Measurements from ENCODE around the gene TIAM2.

DNA sequence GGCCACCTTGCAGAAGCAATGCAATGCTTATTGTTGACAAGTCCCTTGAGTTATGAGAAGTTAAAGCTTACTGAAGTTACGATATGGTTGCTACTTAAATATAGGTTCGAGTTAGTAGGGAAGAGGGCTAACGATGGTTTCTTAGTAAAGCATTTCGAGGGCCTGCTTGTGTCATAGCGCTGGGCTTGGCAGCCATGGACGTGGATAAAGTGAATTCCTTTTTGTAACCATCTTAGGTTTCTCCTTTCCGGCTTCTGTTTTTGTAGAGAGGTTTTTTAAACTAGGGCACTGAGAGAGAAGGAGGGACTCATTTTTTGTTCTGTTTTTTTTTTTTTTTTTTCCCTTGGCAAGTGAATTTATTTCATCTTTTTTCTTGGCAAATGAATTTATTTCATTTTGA lies 27.6 kb downstream of the TIAM2 start:
- TF ChIP-seq, protein P1, sequence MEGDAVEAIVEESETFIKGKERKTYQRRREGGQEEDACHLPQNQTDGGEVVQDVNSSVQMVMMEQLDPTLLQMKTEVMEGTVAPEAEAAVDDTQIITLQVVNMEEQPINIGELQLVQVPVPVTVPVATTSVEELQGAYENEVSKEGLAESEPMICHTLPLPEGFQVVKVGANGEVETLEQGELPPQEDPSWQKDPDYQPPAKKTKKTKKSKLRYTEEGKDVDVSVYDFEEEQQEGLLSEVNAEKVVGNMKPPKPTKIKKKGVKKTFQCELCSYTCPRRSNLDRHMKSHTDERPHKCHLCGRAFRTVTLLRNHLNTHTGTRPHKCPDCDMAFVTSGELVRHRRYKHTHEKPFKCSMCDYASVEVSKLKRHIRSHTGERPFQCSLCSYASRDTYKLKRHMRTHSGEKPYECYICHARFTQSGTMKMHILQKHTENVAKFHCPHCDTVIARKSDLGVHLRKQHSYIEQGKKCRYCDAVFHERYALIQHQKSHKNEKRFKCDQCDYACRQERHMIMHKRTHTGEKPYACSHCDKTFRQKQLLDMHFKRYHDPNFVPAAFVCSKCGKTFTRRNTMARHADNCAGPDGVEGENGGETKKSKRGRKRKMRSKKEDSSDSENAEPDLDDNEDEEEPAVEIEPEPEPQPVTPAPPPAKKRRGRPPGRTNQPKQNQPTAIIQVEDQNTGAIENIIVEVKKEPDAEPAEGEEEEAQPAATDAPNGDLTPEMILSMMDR (IDR thresholded peaks at IDR 0.05) = no peak
- TF ChIP-seq POLR2A (IDR thresholded peaks at IDR 0.05) (no peak), POLR2AphosphoS5 (IDR thresholded peaks at IDR 0.05) (no peak)
